ENCODE results near the gene ZNF385B. TPM values are rescaled to one million over a fixed set of nuclear protein-coding genes. Genes with fewer than 3 reads are reported as not detected.

ZNF385B gene
- total RNA-seq, 6 experiments from 2014 or later, result 0.08 to 0.26 (median 0.22) TPM; not detected in 1

DNA sequence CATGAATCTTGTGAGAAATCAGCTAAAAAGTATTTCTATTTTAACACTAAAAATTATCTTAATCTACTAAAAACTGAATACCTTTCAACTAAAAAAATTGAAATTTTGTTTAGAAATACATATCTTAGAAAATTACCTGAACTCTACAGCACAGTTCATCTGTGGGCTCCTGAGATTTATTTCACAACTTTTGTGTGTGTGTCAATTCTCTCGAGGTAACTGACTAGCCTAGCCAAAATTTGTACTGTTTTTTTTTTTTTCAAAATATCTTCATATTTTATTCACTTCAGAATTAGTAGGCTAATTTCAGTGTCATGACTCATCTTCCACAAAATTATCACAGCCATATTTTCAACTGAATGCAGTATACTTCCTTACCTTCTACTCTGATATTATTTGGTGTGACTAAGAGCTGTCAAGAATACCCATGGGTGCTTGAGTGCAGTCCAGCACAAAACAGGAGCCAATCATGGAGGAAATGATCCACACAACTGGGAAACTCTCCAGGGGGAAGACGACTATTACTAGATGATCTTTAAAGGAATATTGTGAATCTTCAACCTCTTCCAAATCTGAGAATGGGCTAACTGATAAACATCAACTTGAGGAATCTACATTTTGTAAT, 174.6 kb downstream of the ZNF385B start:
- no peak overlapping the region for H3K27ac Mint-ChIP-seq

DNA sequence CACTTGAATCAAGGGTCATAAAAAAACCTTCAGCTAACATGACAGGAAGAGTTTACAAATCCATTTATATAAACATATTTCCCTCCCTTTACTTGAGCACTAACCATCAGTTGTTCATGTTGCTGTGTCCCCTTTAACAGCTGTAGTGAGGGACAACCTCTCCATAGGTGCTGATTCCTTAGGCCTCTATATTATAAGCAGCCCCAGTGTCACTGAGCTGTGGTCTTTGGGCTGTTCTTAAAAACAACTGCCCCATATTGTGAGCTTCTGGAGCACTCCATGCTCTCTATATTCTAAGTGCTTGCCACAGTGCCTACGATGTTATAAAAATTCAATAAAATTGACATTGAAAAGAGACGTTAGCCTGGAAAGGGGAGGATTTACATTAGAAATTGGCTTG, 175.3 kb downstream of the ZNF385B start:
- no peak for DNase-seq
- H3K27me3 Mint-ChIP-seq (ENCODE audit: insufficient read depth), result no peaks in the 10 kb centered on the region
- no peak overlapping the region for H3K4me3 Mint-ChIP-seq
- peak overlapping the region; percentile 19; the same call in 1 of the 2 replicates for H3K27ac Mint-ChIP-seq
- TF ChIP-seq, protein P1, sequence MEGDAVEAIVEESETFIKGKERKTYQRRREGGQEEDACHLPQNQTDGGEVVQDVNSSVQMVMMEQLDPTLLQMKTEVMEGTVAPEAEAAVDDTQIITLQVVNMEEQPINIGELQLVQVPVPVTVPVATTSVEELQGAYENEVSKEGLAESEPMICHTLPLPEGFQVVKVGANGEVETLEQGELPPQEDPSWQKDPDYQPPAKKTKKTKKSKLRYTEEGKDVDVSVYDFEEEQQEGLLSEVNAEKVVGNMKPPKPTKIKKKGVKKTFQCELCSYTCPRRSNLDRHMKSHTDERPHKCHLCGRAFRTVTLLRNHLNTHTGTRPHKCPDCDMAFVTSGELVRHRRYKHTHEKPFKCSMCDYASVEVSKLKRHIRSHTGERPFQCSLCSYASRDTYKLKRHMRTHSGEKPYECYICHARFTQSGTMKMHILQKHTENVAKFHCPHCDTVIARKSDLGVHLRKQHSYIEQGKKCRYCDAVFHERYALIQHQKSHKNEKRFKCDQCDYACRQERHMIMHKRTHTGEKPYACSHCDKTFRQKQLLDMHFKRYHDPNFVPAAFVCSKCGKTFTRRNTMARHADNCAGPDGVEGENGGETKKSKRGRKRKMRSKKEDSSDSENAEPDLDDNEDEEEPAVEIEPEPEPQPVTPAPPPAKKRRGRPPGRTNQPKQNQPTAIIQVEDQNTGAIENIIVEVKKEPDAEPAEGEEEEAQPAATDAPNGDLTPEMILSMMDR (IDR thresholded peaks at IDR 0.05), result no peak
- H3K4me1 Mint-ChIP-seq (ENCODE audit: low read depth), result peaks cover 39% of the 10 kb centered on the region
- H3K36me3 Mint-ChIP-seq (ENCODE audit: low read depth), result no peaks in the 10 kb centered on the region
- H3K9me3 Mint-ChIP-seq, result no peaks in the 10 kb centered on the region

More for the DNA sequence above, 174.6 kb downstream of the ZNF385B start:
- TF ChIP-seq, protein P1 (IDR thresholded peaks at IDR 0.05), result no peak
- H3K27me3 Mint-ChIP-seq (ENCODE audit: insufficient read depth), result no peaks in the 10 kb centered on the region
- peaks cover 46% of the 10 kb centered on the region for H3K4me1 Mint-ChIP-seq (ENCODE audit: low read depth)
- H3K9me3 Mint-ChIP-seq, result no peaks in the 10 kb centered on the region
- H3K4me3 Mint-ChIP-seq, result no peak overlapping the region
- no peak for DNase-seq
- no peaks in the 10 kb centered on the region for H3K36me3 Mint-ChIP-seq (ENCODE audit: low read depth)

DNA sequence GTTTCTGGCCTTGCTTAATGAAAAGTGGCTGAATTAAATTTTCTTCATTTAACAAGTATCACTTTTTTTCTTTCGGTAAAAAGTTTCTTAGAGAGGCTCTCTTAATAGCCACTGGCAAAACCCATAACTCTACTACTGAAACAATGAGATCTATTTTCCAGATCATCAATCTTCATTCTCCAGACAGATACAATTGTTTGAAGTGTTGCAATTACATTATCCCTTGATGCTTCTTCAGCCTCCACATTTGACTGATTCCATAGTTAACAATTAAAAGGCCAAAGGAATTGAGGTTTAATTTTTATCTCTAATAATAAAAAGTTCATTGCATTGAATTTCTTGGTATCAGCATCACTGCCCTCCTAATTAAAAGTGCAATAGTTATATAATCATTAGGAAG, 176.3 kb downstream of the ZNF385B start:
- H3K4me3 Mint-ChIP-seq, result no peak overlapping the region
- H3K4me1 Mint-ChIP-seq (ENCODE audit: low read depth), result peaks cover 31% of the 10 kb centered on the region
- H3K27me3 Mint-ChIP-seq (ENCODE audit: insufficient read depth), result no peaks in the 10 kb centered on the region
- H3K9me3 Mint-ChIP-seq, result no peaks in the 10 kb centered on the region
- H3K27ac Mint-ChIP-seq, result no peak overlapping the region
- no peaks in the 10 kb centered on the region for H3K36me3 Mint-ChIP-seq (ENCODE audit: low read depth)
- TF ChIP-seq, protein P1 (IDR thresholded peaks at IDR 0.05), result no peak
- DNase-seq, result no peak

DNA sequence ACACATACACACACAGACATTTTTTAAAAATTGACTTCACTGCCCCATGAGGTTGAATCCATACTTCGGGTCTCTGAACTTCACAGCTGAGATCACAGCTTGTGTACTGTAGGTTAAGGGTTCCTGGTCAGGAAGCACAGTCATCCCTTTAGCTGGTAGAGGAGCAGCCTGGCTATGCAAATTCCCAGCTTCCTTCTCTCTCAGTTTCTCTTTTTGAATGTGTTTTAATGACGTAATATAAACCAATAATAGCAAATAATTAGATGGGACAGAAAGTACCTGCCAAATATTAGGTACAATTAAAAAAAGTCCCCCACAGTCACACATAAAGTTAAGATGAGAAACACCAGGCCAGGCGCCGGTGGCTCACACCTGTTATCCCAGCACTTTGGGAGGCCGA, 178.7 kb downstream of the ZNF385B start:
- no peaks in the 10 kb centered on the region for H3K9me3 Mint-ChIP-seq
- no peak overlapping the region for H3K27ac Mint-ChIP-seq
- peaks cover 27% of the 10 kb centered on the region for H3K4me1 Mint-ChIP-seq (ENCODE audit: low read depth)
- TF ChIP-seq, protein P1 (IDR thresholded peaks at IDR 0.05), result no peak
- DNase-seq, result no peak
- H3K27me3 Mint-ChIP-seq (ENCODE audit: insufficient read depth), result no peaks in the 10 kb centered on the region
- no peak overlapping the region for H3K4me3 Mint-ChIP-seq
- H3K36me3 Mint-ChIP-seq (ENCODE audit: low read depth), result no peaks in the 10 kb centered on the region

DNA sequence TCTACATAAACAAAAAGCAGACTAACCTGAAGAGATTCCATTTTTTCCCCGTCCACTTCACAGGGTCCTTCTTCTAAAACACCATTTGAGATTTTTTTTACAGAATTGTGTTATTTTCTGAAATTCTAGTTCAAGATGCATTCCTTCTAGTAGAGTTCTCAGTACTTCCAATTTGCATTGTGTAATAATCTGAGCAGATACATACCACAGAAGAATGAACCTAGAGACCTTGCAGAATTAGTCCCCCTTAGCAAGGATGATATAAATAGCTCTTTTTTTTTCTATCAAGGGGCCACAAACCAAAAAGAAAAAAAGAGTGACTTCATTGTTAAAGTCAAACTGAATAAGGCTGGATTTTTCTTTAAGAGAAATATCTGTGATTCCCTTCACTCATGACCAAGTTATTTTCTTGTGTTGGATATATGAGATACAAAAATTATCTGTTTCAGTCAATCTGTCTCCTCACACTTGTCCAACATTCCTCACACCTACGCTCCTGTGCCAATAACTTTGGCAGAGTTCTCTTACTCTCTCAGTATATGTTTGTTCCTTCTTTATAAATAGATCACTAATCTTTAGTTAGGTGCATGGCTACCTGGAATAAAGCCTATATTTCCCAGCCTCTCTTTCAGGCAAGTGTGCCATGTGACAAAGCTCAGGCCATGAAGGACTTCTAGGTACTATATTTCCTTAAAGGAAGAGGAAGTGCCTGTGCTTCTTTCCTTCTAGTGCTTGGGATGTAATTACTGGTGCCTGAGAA, 183.5 kb downstream of the ZNF385B start:
- no peaks in the 10 kb centered on the region for H3K9me3 Mint-ChIP-seq
- no peak for DNase-seq

More for the DNA sequence above, 183.5 kb downstream of the ZNF385B start:
- Mint-ChIP-seq H3K4me1 (ENCODE audit: low read depth) (peaks cover 38% of the 10 kb centered on the region), H3K27me3 (ENCODE audit: insufficient read depth) (no peaks in the 10 kb centered on the region; the same call in 1 of the 2 replicates), H3K36me3 (ENCODE audit: low read depth) (peaks cover 5% of the 10 kb centered on the region; the same call in 1 of the 2 replicates), H3K27ac (peak overlapping the region; percentile 47; the same call in 1 of the 2 replicates), H3K4me3 (peak overlapping the region; percentile 49; the same call in 1 of the 2 replicates)
- TF ChIP-seq, protein P1 (IDR thresholded peaks at IDR 0.05), result no peak
